ENCODE results near the gene CCDC40. TPM values are rescaled to one million over a fixed set of nuclear protein-coding genes. Genes with fewer than 3 reads are reported as not detected.

CCDC40 gene
- polyA plus RNA-seq, 4 donors = 0.45 to 3.8 (median 1.0) TPM

- DNase-seq = no peak
- H3K27ac ChIP-seq (ENCODE audit: low read depth in 1 of 3, low read length in 2 of 3) = no peak overlapping the region
- peaks cover 0 to 27% (median 2%) of the 10 kb centered on the region in 3 donors for H3K36me3 ChIP-seq (ENCODE audit: control insufficient read depth in 3 of 3, insufficient read depth in 2 of 3, low read depth in 1 of 3, low read length in 3 of 3)
- no peak overlapping the region for H3K4me3 ChIP-seq (ENCODE audit: low read depth in 1 of 3, low read length in 3 of 3)
- H3K9me3 ChIP-seq (ENCODE audit: control insufficient read depth in 2 of 2, insufficient read depth in 1 of 2, low read depth in 1 of 2, low read length in 1 of 2) = peaks cover 0 to 7% of the 10 kb centered on the region in 2 donors
- FAIRE-seq = no peak
- no peaks in the 10 kb centered on the region for H3K27me3 ChIP-seq (ENCODE audit: control insufficient read depth in 3 of 3, insufficient read depth in 3 of 3, low read length in 3 of 3)
- 81 to 88% (median 85%) methylated on average over 9 of the region's 9 CpGs for WGBS, 3 donors
- H3K4me1 ChIP-seq (ENCODE audit: control insufficient read depth in 3 of 3, insufficient read depth in 2 of 3, low read depth in 1 of 3, low read length in 2 of 3) = no peaks in the 10 kb centered on the region
Measured at GRCh38 chr17:80110447-80110812, 74.0 kb downstream of the CCDC40 start.

GRCh38 chr17:80110927-80111701, 74.7 kb downstream of the CCDC40 start:
- no peak for DNase-seq

DNA sequence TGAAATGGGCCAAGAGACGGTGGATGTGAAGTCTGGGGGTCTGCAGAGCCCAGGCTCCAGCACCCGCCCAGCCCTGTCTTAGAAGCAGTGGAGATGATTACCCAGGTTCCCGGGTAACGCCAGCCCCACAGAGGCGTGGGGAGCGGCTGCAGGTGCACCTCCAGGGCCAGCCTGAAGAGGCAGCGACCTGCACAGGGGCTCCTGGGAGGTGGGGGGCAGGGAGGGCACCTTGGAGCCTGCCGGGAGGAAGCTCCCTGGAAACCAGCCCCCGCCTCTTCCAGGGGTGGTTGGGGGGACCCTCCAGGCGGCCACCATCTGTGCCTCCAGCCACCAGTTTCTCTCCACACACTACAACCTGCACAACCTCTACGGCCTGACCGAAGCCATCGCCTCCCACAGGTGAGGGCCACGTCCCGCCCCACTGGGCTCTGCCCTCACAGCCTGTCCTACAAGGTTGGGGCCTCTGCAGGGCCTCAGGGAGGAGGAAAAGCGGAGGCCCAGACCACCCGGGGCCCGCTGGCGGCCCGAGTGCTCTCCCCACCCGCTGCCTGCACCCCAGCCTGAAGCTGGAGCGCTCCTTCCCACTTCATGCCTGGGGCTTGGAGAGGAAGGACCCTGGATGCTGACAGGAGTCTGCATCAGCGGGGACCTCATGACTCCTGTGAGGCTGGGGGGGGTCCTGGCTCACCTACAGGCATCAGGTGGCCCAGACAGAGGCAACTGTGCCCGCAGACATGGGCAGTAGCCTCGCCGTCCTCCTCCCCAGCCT, 75.4 kb downstream of the CCDC40 start:
- H3K4me3 ChIP-seq (ENCODE audit: low read depth in 1 of 3, low read length in 3 of 3) = no peak overlapping the region
- no peaks in the 10 kb centered on the region for H3K4me1 ChIP-seq (ENCODE audit: control insufficient read depth in 3 of 3, insufficient read depth in 2 of 3, low read depth in 1 of 3, low read length in 2 of 3)
- H3K36me3 ChIP-seq (ENCODE audit: control insufficient read depth in 3 of 3, insufficient read depth in 2 of 3, low read depth in 1 of 3, low read length in 3 of 3) = peaks cover 0 to 28% (median 2%) of the 10 kb centered on the region in 3 donors
- no peak for FAIRE-seq
- DNase-seq = no peak
- H3K27ac ChIP-seq (ENCODE audit: low read depth in 1 of 3, low read length in 2 of 3) = no peak overlapping the region
- peaks cover 0 to 10% of the 10 kb centered on the region in 2 donors for H3K9me3 ChIP-seq (ENCODE audit: control insufficient read depth in 2 of 2, insufficient read depth in 1 of 2, low read depth in 1 of 2, low read length in 1 of 2)
- no peaks in the 10 kb centered on the region for H3K27me3 ChIP-seq (ENCODE audit: control insufficient read depth in 3 of 3, insufficient read depth in 3 of 3, low read length in 3 of 3)
- WGBS, 3 donors = 84 to 89% (median 86%) methylated on average over 21 to 26 of the region's 26 CpGs

More at GRCh38 chr17:80110927-80111701, 74.7 kb downstream of the CCDC40 start:
- H3K4me3 ChIP-seq (ENCODE audit: low read depth in 1 of 3, low read length in 3 of 3) = no peak overlapping the region
- peaks cover 0 to 25% (median 2%) of the 10 kb centered on the region in 3 donors for H3K36me3 ChIP-seq (ENCODE audit: control insufficient read depth in 3 of 3, insufficient read depth in 2 of 3, low read depth in 1 of 3, low read length in 3 of 3)
- no peaks in the 10 kb centered on the region for H3K27me3 ChIP-seq (ENCODE audit: control insufficient read depth in 3 of 3, insufficient read depth in 3 of 3, low read length in 3 of 3)
- no peak overlapping the region for H3K27ac ChIP-seq (ENCODE audit: low read depth in 1 of 3, low read length in 2 of 3)
- H3K9me3 ChIP-seq (ENCODE audit: control insufficient read depth in 2 of 2, insufficient read depth in 1 of 2, low read depth in 1 of 2, low read length in 1 of 2) = peaks cover 0 to 10% of the 10 kb centered on the region in 2 donors
- no peak for FAIRE-seq
- no peaks in the 10 kb centered on the region for H3K4me1 ChIP-seq (ENCODE audit: control insufficient read depth in 3 of 3, insufficient read depth in 2 of 3, low read depth in 1 of 3, low read length in 2 of 3)
- WGBS, 3 donors = 86 to 93% (median 92%) methylated on average over 21 of the region's 21 CpGs

DNA sequence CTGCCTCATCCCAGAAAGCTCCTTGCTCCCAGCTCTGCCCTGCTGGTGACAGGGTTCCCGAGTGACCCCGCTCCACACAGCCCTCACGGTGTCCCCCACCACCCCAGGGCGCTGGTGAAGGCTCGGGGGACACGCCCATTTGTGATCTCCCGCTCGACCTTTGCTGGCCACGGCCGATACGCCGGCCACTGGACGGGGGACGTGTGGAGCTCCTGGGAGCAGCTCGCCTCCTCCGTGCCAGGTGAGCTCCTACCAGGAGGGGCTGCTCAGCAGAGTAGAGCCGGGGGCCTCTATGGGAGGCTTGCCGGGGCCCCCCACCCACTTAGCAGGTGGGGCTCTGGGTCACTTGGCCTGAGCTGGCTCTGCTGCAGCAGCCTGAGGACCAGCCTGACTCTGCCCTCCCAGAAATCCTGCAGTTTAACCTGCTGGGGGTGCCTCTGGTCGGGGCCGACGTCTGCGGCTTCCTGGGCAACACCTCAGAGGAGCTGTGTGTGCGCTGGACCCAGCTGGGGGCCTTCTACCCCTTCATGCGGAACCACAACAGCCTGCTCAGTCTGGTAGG, 76.1 kb downstream of the CCDC40 start:
- DNase-seq (no peak), FAIRE-seq (no peak)
- Histone ChIP-seq H3K27ac (ENCODE audit: low read depth in 1 of 3, low read length in 2 of 3) (no peak overlapping the region), H3K36me3 (ENCODE audit: control insufficient read depth in 3 of 3, insufficient read depth in 2 of 3, low read depth in 1 of 3, low read length in 3 of 3) (peaks cover 0 to 34% (median 2%) of the 10 kb centered on the region in 3 donors), H3K27me3 (ENCODE audit: control insufficient read depth in 3 of 3, insufficient read depth in 3 of 3, low read length in 3 of 3) (no peaks in the 10 kb centered on the region), H3K4me3 (ENCODE audit: low read depth in 1 of 3, low read length in 3 of 3) (no peak overlapping the region), H3K4me1 (ENCODE audit: control insufficient read depth in 3 of 3, insufficient read depth in 2 of 3, low read depth in 1 of 3, low read length in 2 of 3) (no peaks in the 10 kb centered on the region), H3K9me3 (ENCODE audit: control insufficient read depth in 2 of 2, insufficient read depth in 1 of 2, low read depth in 1 of 2, low read length in 1 of 2) (peaks cover 0 to 10% of the 10 kb centered on the region in 2 donors)
- WGBS, 3 donors = 91 to 93% (median 92%) methylated on average over 19 to 24 of the region's 24 CpGs

DNA sequence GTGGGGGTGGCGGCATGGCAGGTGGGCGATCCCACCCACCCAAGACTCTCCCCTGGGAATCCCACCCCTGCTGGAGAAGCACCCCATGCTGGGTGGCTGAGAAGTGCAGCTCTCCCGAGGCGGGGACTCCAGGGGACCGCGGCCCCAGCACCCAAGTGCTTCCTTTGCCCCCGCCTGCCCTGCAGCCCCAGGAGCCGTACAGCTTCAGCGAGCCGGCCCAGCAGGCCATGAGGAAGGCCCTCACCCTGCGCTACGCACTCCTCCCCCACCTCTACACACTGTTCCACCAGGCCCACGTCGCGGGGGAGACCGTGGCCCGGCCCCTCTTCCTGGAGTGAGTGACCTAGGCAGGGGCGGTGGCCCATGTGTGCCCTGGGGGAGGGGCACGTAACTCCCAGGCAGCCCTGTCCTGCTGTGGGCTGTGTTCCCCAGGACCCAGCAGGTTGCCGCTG, 76.6 kb downstream of the CCDC40 start:
- no peak for FAIRE-seq
- no peak overlapping the region for H3K4me3 ChIP-seq (ENCODE audit: low read depth in 1 of 3, low read length in 3 of 3)
- no peak overlapping the region for H3K27ac ChIP-seq (ENCODE audit: low read depth in 1 of 3, low read length in 2 of 3)
- peaks cover 0 to 10% of the 10 kb centered on the region in 2 donors for H3K9me3 ChIP-seq (ENCODE audit: control insufficient read depth in 2 of 2, insufficient read depth in 1 of 2, low read depth in 1 of 2, low read length in 1 of 2)
- peaks cover 0 to 33% (median 2%) of the 10 kb centered on the region in 3 donors for H3K36me3 ChIP-seq (ENCODE audit: control insufficient read depth in 3 of 3, insufficient read depth in 2 of 3, low read depth in 1 of 3, low read length in 3 of 3)
- 84 to 96% (median 84%) methylated on average over 14 to 20 of the region's 20 CpGs for WGBS, 3 donors
- H3K27me3 ChIP-seq (ENCODE audit: control insufficient read depth in 3 of 3, insufficient read depth in 3 of 3, low read length in 3 of 3) = no peaks in the 10 kb centered on the region
- H3K4me1 ChIP-seq (ENCODE audit: control insufficient read depth in 3 of 3, insufficient read depth in 2 of 3, low read depth in 1 of 3, low read length in 2 of 3) = no peaks in the 10 kb centered on the region
- no peak for DNase-seq

DNA sequence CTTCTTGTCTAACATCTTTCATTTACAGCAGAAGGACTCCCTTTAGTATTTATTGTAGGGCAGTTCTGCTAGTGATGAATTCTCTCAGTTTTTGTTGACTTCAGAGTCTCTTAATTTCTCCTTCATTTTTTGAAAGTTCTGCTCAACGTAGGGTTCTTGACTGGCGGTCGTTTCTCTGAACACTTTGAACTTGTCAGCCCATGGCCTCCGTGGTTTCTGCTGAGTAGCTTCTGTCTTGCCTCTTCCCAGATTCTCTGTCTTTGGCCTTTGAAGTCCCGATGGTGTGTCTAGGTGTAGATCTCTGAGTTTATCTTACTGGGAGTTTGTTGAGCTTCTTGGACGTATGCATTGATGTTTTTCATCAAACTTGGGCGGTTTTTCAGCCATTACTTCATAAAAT, 78.3 kb downstream of the CCDC40 start:
- WGBS, 3 donors = 81 to 90% (median 83%) methylated on average over 7 of the region's 7 CpGs
- Histone ChIP-seq H3K36me3 (ENCODE audit: control insufficient read depth in 3 of 3, insufficient read depth in 2 of 3, low read depth in 1 of 3, low read length in 3 of 3) (peaks cover 0 to 35% (median 0%) of the 10 kb centered on the region in 3 donors), H3K4me1 (ENCODE audit: control insufficient read depth in 3 of 3, insufficient read depth in 2 of 3, low read depth in 1 of 3, low read length in 2 of 3) (no peaks in the 10 kb centered on the region), H3K4me3 (ENCODE audit: low read depth in 1 of 3, low read length in 3 of 3) (no peak overlapping the region), H3K27me3 (ENCODE audit: control insufficient read depth in 3 of 3, insufficient read depth in 3 of 3, low read length in 3 of 3) (no peaks in the 10 kb centered on the region), H3K9me3 (ENCODE audit: control insufficient read depth in 2 of 2, insufficient read depth in 1 of 2, low read depth in 1 of 2, low read length in 1 of 2) (peaks cover 0 to 10% of the 10 kb centered on the region in 2 donors), H3K27ac (ENCODE audit: low read depth in 1 of 3, low read length in 2 of 3) (no peak overlapping the region)
- FAIRE-seq = no peak
- no peak for DNase-seq

DNA sequence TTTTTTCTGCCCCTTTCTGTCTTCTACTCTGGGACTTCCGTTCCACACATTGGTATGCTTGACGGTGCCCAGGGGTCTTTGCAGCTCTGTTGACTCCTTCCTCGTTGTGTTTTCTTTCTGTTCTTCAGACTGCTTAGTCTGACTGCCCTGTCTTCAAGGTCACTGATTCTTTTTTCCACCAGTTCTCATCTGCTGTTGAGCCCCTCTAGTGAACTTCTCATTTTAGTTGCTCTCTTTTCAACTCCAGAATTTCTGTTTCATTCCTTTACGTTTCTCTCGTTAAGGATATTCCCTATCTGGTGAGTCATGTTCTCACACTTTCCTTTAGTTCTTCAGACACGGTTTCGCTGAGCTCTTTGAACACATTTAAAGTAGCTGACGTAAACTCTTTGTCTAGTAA, 78.7 kb downstream of the CCDC40 start:
- Histone ChIP-seq H3K9me3 (ENCODE audit: control insufficient read depth in 2 of 2, insufficient read depth in 1 of 2, low read depth in 1 of 2, low read length in 1 of 2) (peaks cover 0 to 10% of the 10 kb centered on the region in 2 donors), H3K27me3 (ENCODE audit: control insufficient read depth in 3 of 3, insufficient read depth in 3 of 3, low read length in 3 of 3) (no peaks in the 10 kb centered on the region), H3K27ac (ENCODE audit: low read depth in 1 of 3, low read length in 2 of 3) (no peak overlapping the region), H3K4me1 (ENCODE audit: control insufficient read depth in 3 of 3, insufficient read depth in 2 of 3, low read depth in 1 of 3, low read length in 2 of 3) (no peaks in the 10 kb centered on the region), H3K36me3 (ENCODE audit: control insufficient read depth in 3 of 3, insufficient read depth in 2 of 3, low read depth in 1 of 3, low read length in 3 of 3) (peaks cover 0 to 34% (median 0%) of the 10 kb centered on the region in 3 donors), H3K4me3 (ENCODE audit: low read depth in 1 of 3, low read length in 3 of 3) (no peak overlapping the region)
- DNase-seq = no peak
- 89 to 92% (median 90%) methylated on average over 8 of the region's 8 CpGs for WGBS, 3 donors
- no peak for FAIRE-seq

DNA sequence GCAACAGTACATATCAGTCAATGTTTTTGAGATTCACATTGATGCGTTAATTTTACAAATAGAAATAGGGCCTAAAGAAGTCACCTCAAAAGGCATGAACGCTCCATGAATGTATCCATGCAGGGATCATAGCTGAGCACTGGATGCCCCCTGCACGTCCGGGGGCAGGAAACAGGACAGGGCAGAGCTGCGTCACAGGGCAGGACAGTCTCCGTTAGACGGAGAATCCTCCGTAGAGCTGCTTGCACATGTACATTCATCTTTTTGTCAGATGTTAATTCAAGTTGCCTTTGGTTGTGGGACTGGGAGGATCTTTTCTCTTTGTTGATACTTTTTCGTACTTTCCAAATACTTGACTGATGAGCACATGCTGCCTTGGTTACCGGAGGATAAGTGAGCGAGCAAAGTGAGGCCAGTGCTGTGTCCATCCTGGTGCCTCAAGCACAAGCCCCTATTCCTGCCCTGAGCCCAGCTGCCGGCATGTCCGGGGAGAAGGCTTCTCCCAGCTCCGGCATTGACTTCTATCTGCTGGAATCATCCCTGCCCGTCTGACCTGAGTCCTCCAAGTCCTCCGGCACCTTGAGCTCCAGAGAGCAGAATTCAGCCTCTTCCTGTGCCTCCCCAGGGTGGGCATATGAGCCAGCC, 80.0 kb downstream of the CCDC40 start:
- Histone ChIP-seq H3K27me3 (ENCODE audit: control insufficient read depth in 3 of 3, insufficient read depth in 3 of 3, low read length in 3 of 3) (no peaks in the 10 kb centered on the region), H3K9me3 (ENCODE audit: control insufficient read depth in 2 of 2, insufficient read depth in 1 of 2, low read depth in 1 of 2, low read length in 1 of 2) (peaks cover 0 to 10% of the 10 kb centered on the region in 2 donors), H3K27ac (ENCODE audit: low read depth in 1 of 3, low read length in 2 of 3) (no peak overlapping the region), H3K4me3 (ENCODE audit: low read depth in 1 of 3, low read length in 3 of 3) (no peak overlapping the region), H3K4me1 (ENCODE audit: control insufficient read depth in 3 of 3, insufficient read depth in 2 of 3, low read depth in 1 of 3, low read length in 2 of 3) (no peaks in the 10 kb centered on the region), H3K36me3 (ENCODE audit: control insufficient read depth in 3 of 3, insufficient read depth in 2 of 3, low read depth in 1 of 3, low read length in 3 of 3) (peaks cover 0 to 34% (median 0%) of the 10 kb centered on the region in 3 donors)
- WGBS, 3 donors = 80 to 94% (median 92%) methylated on average over 16 of the region's 16 CpGs
- FAIRE-seq (no peak), DNase-seq (no peak)

Measured in small intestine (tissue), 7 donors.